ENCODE results near the gene SAMD13.

Gene SAMD13

DNA sequence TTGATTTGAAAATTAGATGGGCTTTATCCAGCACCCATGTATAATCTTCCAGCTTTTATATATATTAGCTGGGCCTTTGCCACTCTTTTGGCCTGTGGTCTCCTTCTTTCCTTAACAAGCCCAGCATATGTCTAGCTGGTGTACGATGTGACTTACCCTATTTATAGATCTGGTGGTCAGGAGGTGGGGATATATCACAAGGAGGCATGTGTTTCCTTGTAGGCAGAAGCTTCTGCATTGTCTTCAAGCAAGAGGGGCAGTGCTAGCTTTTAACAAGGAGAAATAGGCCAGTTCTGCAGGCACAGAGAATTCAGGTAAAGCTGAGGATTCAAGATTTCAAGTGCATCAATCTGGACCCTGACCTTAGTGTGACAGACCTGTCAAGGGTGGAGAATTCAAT lies 58.8 kb downstream of the SAMD13 start:
- TF ChIP-seq CEBPB (IDR thresholded peaks at IDR 0.05) (no peak), EGR1 (IDR thresholded peaks at IDR 0.05) (no peak), RAD21 (IDR thresholded peaks at IDR 0.05; ENCODE audit: low read depth) (no peak), NFIC (IDR thresholded peaks at IDR 0.05) (no peak), CREB1 (IDR thresholded peaks at IDR 0.05; ENCODE audit: low read depth) (no peak), YY1 (IDR thresholded peaks at IDR 0.05; ENCODE audit: low read depth) (no peak), TEAD4 (IDR thresholded peaks at IDR 0.05) (no peak), ZBTB7A (IDR thresholded peaks at IDR 0.05; ENCODE audit: low read depth) (no peak), TAF1 (IDR thresholded peaks at IDR 0.05; ENCODE audit: low read depth) (no peak), FOXM1 (IDR thresholded peaks at IDR 0.05; ENCODE audit: borderline replicate concordance, low read depth) (no peak), TCF12 (IDR thresholded peaks at IDR 0.05; ENCODE audit: low read depth) (no peak), EP300 (IDR thresholded peaks at IDR 0.05; ENCODE audit: borderline replicate concordance) (no peak)
- TF ChIP-seq, protein P1, sequence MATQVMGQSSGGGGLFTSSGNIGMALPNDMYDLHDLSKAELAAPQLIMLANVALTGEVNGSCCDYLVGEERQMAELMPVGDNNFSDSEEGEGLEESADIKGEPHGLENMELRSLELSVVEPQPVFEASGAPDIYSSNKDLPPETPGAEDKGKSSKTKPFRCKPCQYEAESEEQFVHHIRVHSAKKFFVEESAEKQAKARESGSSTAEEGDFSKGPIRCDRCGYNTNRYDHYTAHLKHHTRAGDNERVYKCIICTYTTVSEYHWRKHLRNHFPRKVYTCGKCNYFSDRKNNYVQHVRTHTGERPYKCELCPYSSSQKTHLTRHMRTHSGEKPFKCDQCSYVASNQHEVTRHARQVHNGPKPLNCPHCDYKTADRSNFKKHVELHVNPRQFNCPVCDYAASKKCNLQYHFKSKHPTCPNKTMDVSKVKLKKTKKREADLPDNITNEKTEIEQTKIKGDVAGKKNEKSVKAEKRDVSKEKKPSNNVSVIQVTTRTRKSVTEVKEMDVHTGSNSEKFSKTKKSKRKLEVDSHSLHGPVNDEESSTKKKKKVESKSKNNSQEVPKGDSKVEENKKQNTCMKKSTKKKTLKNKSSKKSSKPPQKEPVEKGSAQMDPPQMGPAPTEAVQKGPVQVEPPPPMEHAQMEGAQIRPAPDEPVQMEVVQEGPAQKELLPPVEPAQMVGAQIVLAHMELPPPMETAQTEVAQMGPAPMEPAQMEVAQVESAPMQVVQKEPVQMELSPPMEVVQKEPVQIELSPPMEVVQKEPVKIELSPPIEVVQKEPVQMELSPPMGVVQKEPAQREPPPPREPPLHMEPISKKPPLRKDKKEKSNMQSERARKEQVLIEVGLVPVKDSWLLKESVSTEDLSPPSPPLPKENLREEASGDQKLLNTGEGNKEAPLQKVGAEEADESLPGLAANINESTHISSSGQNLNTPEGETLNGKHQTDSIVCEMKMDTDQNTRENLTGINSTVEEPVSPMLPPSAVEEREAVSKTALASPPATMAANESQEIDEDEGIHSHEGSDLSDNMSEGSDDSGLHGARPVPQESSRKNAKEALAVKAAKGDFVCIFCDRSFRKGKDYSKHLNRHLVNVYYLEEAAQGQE (IDR thresholded peaks at IDR 0.05; ENCODE audit: low read depth), result no peak
- TF ChIP-seq, protein P2, sequence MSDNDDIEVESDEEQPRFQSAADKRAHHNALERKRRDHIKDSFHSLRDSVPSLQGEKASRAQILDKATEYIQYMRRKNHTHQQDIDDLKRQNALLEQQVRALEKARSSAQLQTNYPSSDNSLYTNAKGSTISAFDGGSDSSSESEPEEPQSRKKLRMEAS (IDR thresholded peaks at IDR 0.05), result no peak
- TF ChIP-seq, protein P3, sequence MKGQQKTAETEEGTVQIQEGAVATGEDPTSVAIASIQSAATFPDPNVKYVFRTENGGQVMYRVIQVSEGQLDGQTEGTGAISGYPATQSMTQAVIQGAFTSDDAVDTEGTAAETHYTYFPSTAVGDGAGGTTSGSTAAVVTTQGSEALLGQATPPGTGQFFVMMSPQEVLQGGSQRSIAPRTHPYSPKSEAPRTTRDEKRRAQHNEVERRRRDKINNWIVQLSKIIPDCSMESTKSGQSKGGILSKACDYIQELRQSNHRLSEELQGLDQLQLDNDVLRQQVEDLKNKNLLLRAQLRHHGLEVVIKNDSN (IDR thresholded peaks at IDR 0.05), result no peak

DNA sequence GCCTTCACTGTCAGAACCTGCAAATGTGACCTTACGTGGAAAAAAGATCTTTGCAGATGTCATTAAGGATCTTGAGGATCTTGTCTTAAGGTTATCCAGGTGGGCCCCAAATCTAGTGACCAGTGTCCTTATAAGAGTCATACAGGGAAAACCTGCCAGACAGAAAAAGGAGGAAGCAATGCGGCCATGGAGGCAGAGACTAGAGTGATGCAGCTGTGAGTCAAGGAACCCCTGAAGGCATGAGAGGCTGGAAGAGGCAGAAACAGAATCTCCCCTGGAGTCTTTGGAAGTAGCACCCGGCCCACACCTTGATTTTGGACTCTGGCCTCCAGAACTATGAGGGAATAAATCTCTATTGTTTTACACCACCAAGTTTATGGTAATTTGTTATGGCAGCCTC lies 60.3 kb downstream of the SAMD13 start:
- TF ChIP-seq, protein P2 (IDR thresholded peaks at IDR 0.05), result no peak
- TF ChIP-seq TCF12 (IDR thresholded peaks at IDR 0.05; ENCODE audit: low read depth), result no peak
- no peak for TF ChIP-seq RAD21 (IDR thresholded peaks at IDR 0.05; ENCODE audit: low read depth)
- TF ChIP-seq TEAD4 (IDR thresholded peaks at IDR 0.05), result no peak
- no peak for TF ChIP-seq EGR1 (IDR thresholded peaks at IDR 0.05)
- TF ChIP-seq, protein P1 (IDR thresholded peaks at IDR 0.05; ENCODE audit: low read depth), result no peak
- no peak for TF ChIP-seq TAF1 (IDR thresholded peaks at IDR 0.05; ENCODE audit: low read depth)
- TF ChIP-seq, protein P3 (IDR thresholded peaks at IDR 0.05), result no peak
- TF ChIP-seq FOXM1 (IDR thresholded peaks at IDR 0.05; ENCODE audit: borderline replicate concordance, low read depth), result no peak
- TF ChIP-seq CREB1 (IDR thresholded peaks at IDR 0.05; ENCODE audit: low read depth), result no peak
- no peak for TF ChIP-seq NFIC (IDR thresholded peaks at IDR 0.05)
- TF ChIP-seq YY1 (IDR thresholded peaks at IDR 0.05; ENCODE audit: low read depth), result no peak
- TF ChIP-seq CEBPB (IDR thresholded peaks at IDR 0.05), result no peak
- no peak for TF ChIP-seq ZBTB7A (IDR thresholded peaks at IDR 0.05; ENCODE audit: low read depth)
- TF ChIP-seq EP300 (IDR thresholded peaks at IDR 0.05; ENCODE audit: borderline replicate concordance), result no peak

DNA sequence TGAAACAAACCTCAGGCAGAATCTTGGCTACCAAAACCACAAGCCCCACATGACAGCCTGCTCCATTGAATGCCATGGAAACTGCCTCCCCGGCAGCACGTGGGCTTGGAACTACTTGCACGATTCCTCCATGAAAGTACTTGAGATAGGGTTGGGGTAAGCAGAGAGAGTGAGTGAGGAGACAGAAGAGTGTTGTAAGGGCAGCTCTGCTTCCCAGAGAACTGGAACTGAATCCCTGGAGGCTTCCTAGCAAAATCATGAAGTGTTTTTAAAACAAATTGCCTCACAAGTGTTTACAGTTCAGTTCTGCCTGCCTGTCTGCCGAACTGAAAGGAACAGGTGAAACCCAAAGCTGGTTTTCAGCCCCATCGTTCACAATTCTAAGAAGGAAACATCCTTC lies 61.5 kb downstream of the SAMD13 start:
- TF ChIP-seq, protein P2 (IDR thresholded peaks at IDR 0.05), result no peak
- TF ChIP-seq CEBPB (IDR thresholded peaks at IDR 0.05), result no peak

DNA sequence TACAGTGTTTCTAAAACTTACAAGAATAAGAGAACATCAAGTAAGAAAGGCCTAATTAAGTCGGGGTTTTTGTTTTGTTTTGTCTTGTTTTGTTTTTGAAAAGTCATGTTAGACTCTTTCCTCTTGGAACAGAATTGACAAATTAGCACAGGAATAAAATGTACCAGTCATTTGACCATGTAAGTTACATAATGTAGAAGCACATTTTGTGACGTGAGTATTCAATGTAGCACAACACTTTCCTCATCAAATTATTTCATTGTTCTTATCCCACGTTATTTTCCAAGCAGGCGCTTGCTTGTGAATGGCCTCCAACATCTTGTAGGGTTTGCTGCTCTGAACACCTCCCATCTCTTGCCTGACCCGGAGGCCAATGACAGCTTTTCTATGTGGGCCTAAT lies 62.1 kb downstream of the SAMD13 start:
- no peak for TF ChIP-seq RAD21 (IDR thresholded peaks at IDR 0.05; ENCODE audit: low read depth)
- TF ChIP-seq TEAD4 (IDR thresholded peaks at IDR 0.05), result no peak
- TF ChIP-seq EGR1 (IDR thresholded peaks at IDR 0.05), result no peak
- TF ChIP-seq FOXM1 (IDR thresholded peaks at IDR 0.05; ENCODE audit: borderline replicate concordance, low read depth), result no peak
- TF ChIP-seq, protein P1 (IDR thresholded peaks at IDR 0.05; ENCODE audit: low read depth), result no peak
- TF ChIP-seq, protein P3 (IDR thresholded peaks at IDR 0.05), result no peak
- TF ChIP-seq, protein P2 (IDR thresholded peaks at IDR 0.05), result no peak
- no peak for TF ChIP-seq CEBPB (IDR thresholded peaks at IDR 0.05)
- no peak for TF ChIP-seq TCF12 (IDR thresholded peaks at IDR 0.05; ENCODE audit: low read depth)
- TF ChIP-seq ZBTB7A (IDR thresholded peaks at IDR 0.05; ENCODE audit: low read depth), result no peak
- no peak for TF ChIP-seq TAF1 (IDR thresholded peaks at IDR 0.05; ENCODE audit: low read depth)
- TF ChIP-seq CREB1 (IDR thresholded peaks at IDR 0.05; ENCODE audit: low read depth), result no peak
- no peak for TF ChIP-seq YY1 (IDR thresholded peaks at IDR 0.05; ENCODE audit: low read depth)
- no peak for TF ChIP-seq EP300 (IDR thresholded peaks at IDR 0.05; ENCODE audit: borderline replicate concordance)

Data from Ishikawa (cell line).